DND-41 (cell line): ENCODE results near the gene CALM1.

Experiments used
- ATAC-seq: fragments of 200-7000 bp; cut with Tn5 transposase; 3 replicates; pipeline ENCODE4 v1.9.1; 2021; ENCODE audit warnings: low read depth; ENCODE audit not compliant: insufficient read depth
- DNase-seq: peaks from one replicate; pipeline ENCODE4 v3.0.0-alpha.2; 2020
- H2AFZ ChIP-seq: 2 replicates; pipeline ENCODE4 v1.6.0; 2012; ENCODE audit warnings: low read depth, low read length
- H3K27ac ChIP-seq: 2 replicates; pipeline ENCODE4 v1.5.1; 2012; ENCODE audit warnings: low read length, inconsistent platforms
- H3K27me3 ChIP-seq: fragments of 200-600 bp; sonication (generic); 2 replicates; pipeline ENCODE4 v1.6.0; 2012; ENCODE audit warnings: low read length, mild to moderate bottlenecking, inconsistent platforms; ENCODE audit not compliant: insufficient read depth, poor library complexity
- H3K36me3 ChIP-seq: 2 replicates; pipeline ENCODE4 v1.5.1; 2012; ENCODE audit warnings: low read length, inconsistent platforms; ENCODE audit not compliant: insufficient read depth
- H3K4me1 ChIP-seq: 2 replicates; pipeline ENCODE4 v1.5.1; 2012; ENCODE audit warnings: mild to moderate bottlenecking, low read length; ENCODE audit not compliant: insufficient read depth
- H3K4me2 ChIP-seq: 2 replicates; pipeline ENCODE4 v1.6.0; 2012; ENCODE audit warnings: mild to moderate bottlenecking, moderate library complexity, low read length, inconsistent platforms; ENCODE audit not compliant: insufficient read depth
- H3K4me3 ChIP-seq, 2 experiments: fragments of 200-600 bp in 1 of 2; shearing (Covaris generic) in 1 of 2; 2 replicates each; pipeline ENCODE4 v1.5.1; 2012 to 2016; ENCODE audit warnings: inconsistent platforms in 2 of 2, low read length in 2 of 2, mild to moderate bottlenecking in 2 of 2, low read depth in 1 of 2, moderate library complexity in 1 of 2
- H3K79me2 ChIP-seq: 2 replicates; pipeline ENCODE4 v1.6.0; 2012; ENCODE audit warnings: low read length, inconsistent platforms; ENCODE audit not compliant: insufficient read depth
- H3K9ac ChIP-seq: 2 replicates; pipeline ENCODE4 v1.6.0; 2012; ENCODE audit warnings: low read depth, mild to moderate bottlenecking, inconsistent platforms, low read length, moderate library complexity
- H3K9me3 ChIP-seq: 2 replicates; pipeline ENCODE4 v1.5.1; 2012; ENCODE audit warnings: low read length, moderate library complexity, mild to moderate bottlenecking, inconsistent platforms; ENCODE audit not compliant: insufficient read depth, severe bottlenecking
- H4K20me1 ChIP-seq: 2 replicates; pipeline ENCODE4 v1.6.0; 2012; ENCODE audit warnings: low read length; ENCODE audit not compliant: insufficient read depth
- EZH2 ChIP-seq: IDR thresholded peaks from 3 replicates; pipeline ENCODE4 v1.6.1; 2012; ENCODE audit warnings: borderline replicate concordance, low read depth, mild to moderate bottlenecking, moderate library complexity, low read length, inconsistent platforms; ENCODE audit not compliant: severe bottlenecking
- TF ChIP-seq, protein P1 (sequence below): IDR thresholded peaks from 2 replicates; pipeline ENCODE4 v1.5.1; 2012; ENCODE audit warnings: borderline replicate concordance, low read length, moderate library complexity, mild to moderate bottlenecking; ENCODE audit not compliant: poor library complexity, severe bottlenecking; ENCODE audit errors: extremely low read depth

The CALM1 gene

DNA sequence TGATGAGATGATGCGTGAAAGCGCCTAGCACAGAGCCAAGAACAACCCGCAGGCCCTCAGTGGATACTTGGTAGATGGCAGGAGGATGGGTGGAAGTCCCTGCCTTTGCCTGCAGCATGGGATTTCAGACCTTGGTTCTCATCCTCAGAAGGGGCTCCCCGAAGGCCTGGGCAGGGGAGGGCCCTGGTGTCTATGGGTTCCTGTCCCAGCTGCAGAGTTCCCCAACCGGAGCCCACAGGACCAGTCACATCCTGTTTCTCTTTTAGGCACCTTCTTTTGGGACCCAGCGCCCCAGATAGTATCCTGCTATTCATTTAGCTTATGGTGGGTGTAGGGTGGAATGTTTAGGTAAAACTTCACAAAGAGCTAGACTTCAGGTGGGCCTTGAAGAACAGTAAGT lies 55.5 kb downstream of the CALM1 start:
- no peaks in the 10 kb centered on the region for H3K79me2 ChIP-seq
- no peaks in the 10 kb centered on the region for H3K36me3 ChIP-seq
- no peaks in the 10 kb centered on the region for H3K4me1 ChIP-seq
- peaks cover 3% of the 10 kb centered on the region; the same call in 1 of the 2 replicates for H4K20me1 ChIP-seq
- H3K9ac ChIP-seq = no peak overlapping the region
- H3K4me2 ChIP-seq = no peak overlapping the region
- ATAC-seq (no peak), DNase-seq (no peak)
- no peak overlapping the region for H3K4me3 ChIP-seq
- no peaks in the 10 kb centered on the region for H3K27me3 ChIP-seq
- no peak overlapping the region for H3K27ac ChIP-seq
- H2AFZ ChIP-seq = no peak overlapping the region
- H3K9me3 ChIP-seq = peaks cover 5% of the 10 kb centered on the region
- no peak for TF ChIP-seq EZH2
- TF ChIP-seq, protein P1, sequence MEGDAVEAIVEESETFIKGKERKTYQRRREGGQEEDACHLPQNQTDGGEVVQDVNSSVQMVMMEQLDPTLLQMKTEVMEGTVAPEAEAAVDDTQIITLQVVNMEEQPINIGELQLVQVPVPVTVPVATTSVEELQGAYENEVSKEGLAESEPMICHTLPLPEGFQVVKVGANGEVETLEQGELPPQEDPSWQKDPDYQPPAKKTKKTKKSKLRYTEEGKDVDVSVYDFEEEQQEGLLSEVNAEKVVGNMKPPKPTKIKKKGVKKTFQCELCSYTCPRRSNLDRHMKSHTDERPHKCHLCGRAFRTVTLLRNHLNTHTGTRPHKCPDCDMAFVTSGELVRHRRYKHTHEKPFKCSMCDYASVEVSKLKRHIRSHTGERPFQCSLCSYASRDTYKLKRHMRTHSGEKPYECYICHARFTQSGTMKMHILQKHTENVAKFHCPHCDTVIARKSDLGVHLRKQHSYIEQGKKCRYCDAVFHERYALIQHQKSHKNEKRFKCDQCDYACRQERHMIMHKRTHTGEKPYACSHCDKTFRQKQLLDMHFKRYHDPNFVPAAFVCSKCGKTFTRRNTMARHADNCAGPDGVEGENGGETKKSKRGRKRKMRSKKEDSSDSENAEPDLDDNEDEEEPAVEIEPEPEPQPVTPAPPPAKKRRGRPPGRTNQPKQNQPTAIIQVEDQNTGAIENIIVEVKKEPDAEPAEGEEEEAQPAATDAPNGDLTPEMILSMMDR = no peak

DNA sequence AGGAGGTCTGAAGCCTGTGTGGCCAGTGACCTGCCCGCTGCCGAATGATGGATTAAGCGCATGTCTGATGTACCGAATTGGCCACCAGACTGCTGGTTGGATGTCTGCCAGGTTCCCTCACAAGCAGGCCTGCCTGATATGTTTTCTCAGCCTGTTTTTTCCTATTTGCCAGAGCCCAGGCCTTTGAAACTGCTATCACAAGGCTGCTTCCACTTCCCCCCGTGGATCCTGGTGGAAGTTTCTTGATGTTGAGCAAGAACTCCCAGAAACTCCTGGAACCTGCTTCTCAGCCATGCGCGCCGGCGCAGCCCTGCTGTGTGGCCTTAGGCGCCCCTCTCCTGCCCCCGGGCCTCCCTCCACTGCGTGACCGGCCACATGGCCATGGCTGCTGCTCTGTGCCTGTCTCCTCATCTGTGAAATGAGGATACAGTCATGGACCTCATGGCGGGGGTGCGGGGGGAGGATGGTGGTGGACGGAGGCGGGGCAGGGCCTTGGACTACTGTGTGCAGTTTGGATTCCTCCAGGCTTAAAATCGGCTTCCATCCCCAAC lies 56.6 kb downstream of the CALM1 start:
- Histone ChIP-seq H3K79me2 (no peaks in the 10 kb centered on the region), H3K4me1 (no peaks in the 10 kb centered on the region), H3K9me3 (no peaks in the 10 kb centered on the region), H2AFZ (no peak overlapping the region), H3K4me3 (no peak overlapping the region), H4K20me1 (peaks cover 3% of the 10 kb centered on the region; the same call in 1 of the 2 replicates), H3K4me2 (no peak overlapping the region), H3K36me3 (no peaks in the 10 kb centered on the region), H3K27ac (no peak overlapping the region), H3K9ac (no peak overlapping the region), H3K27me3 (no peaks in the 10 kb centered on the region)
- no peak for ATAC-seq
- DNase-seq = no peak
- TF ChIP-seq, protein P1 = no peak
- no peak for TF ChIP-seq EZH2

DNA sequence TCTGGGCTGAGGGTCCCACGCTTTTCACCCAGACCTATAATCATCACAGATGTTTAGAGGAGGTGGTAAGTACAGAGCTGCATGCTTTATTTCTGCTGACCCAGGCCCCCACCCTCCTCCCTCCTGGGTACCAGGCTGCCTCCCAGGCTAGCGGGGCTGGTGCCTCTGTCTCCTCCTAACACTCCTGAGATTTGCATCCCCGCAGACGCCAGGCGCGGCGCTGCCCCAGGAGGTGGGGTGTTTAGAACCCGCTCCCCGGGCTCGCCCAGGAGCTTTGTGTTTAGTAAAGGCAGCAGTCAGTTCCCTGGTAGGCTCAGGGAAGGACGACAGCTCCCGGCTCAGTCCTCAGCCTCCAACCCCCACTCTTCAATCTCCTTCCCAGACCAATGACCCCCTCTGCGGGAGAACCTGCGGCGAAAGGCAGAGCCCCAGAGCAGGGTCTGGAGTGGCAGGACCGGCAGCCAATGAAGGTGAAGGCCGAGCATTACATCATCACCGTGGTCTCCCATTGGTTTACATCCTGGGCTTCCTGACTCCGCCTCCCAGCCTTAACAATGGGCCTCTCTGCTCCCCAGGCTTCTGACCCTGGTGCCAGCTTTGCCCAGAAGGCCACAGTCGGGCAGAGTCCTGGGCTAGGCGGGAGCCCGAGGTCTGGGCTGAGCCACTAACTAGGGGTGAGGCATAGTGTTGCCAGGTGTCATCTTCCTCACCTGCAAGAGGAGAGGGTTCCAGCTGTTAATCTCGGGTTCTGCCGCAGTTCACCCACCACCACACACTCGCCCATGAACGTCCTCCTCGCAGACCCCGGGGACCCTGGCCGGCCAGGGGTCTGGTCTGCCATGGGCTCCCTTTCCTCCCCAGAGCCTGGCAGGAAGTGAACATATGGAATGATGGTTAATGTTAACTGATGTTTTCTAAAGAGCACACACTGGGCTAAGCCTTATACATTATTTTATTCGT lies 57.5 kb downstream of the CALM1 start:
- no peak overlapping the region for H3K27ac ChIP-seq
- H3K36me3 ChIP-seq = no peaks in the 10 kb centered on the region
- no peaks in the 10 kb centered on the region for H3K9me3 ChIP-seq
- TF ChIP-seq, protein P1 = no peak
- TF ChIP-seq EZH2 = no peak
- peaks cover 3% of the 10 kb centered on the region; the same call in 1 of the 2 replicates for H4K20me1 ChIP-seq
- no peaks in the 10 kb centered on the region for H3K4me1 ChIP-seq
- H3K4me2 ChIP-seq = no peak overlapping the region
- no peak overlapping the region for H3K4me3 ChIP-seq
- no peaks in the 10 kb centered on the region for H3K79me2 ChIP-seq
- peak; percentile 25 for DNase-seq
- peak; percentile 49 for ATAC-seq
- H2AFZ ChIP-seq = no peak overlapping the region
- H3K27me3 ChIP-seq = no peaks in the 10 kb centered on the region
- no peak overlapping the region for H3K9ac ChIP-seq
